Skin epidermis (tissue), 12 donors: Measurements from ENCODE around the gene PGLYRP3.

ENCODE experiments used
- H3K27ac ChIP-seq, 21 experiments: fragments of 200-600 bp; sonication (generic) in 11 of 21; one replicate each; pipeline ENCODE4 v1.5.0; 2020; ENCODE audit warnings: mild to moderate bottlenecking in 3 of 21, inconsistent platforms in 2 of 21, moderate library complexity in 2 of 21
- H3K4me3 ChIP-seq, 7 experiments: fragments of 200-600 bp; sonication (generic) in 2 of 7; one replicate each; pipeline ENCODE4 v1.5.0; 2020; ENCODE audit warnings: inconsistent platforms in 2 of 7, mild to moderate bottlenecking in 2 of 7, moderate library complexity in 1 of 7

PGLYRP3 gene

DNA sequence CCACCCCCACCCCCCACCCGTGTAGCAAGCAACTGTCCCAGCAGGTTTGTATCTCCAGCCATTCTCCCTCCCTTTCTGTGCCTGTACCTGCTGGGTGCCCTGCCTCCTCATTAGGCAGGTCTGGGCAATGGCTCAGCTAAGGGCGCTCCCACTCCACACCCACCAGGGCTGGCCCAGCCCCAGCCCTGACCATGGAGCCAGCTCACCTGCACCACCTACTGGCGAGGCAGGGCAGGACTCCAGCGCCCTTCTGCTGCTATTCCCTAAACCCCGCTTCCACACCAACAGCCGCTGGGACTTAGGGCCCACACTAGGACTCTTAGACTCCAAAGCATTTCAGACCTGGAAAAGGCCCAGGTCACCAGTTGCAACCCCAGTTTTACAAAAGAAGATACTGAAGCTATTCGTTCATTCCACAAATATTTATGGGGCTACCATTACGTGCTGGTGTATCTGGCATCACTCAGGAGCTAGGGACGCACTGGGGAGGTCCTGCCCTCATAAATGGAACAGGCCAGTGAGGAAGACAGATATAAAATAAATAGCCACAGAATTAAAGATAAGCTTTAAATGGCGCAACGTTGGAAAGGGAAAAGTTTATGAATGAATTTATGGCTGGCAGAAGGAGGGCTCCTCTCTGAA, 24.0 kb downstream of the PGLYRP3 start:
- H3K27ac ChIP-seq: peak overlapping the region in 11 of 21 experiments; percentile 28 to 89 (median 55)
- H3K4me3 ChIP-seq: no peak overlapping the region

DNA sequence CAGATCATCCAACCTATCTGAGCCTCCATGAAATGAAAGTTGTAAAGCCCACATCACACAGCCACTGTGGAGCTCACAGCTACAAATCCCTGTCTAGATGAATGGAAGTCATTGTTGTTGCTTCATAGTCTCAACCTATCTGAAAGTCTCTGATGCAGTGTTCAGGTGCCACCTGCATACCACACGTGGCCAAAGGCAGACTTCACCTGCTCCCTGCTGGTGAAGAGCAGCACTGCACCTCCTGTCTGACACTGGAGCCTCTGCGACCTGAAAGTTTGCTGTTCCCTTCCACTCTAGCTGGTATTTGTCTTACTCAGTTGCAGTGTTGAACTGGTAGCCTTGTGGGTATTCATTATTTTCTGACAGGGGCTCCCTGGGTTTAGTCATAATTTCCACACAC, 34.9 kb downstream of the PGLYRP3 start:
- Histone ChIP-seq H3K27ac (no peak overlapping the region), H3K4me3 (no peak overlapping the region)

DNA sequence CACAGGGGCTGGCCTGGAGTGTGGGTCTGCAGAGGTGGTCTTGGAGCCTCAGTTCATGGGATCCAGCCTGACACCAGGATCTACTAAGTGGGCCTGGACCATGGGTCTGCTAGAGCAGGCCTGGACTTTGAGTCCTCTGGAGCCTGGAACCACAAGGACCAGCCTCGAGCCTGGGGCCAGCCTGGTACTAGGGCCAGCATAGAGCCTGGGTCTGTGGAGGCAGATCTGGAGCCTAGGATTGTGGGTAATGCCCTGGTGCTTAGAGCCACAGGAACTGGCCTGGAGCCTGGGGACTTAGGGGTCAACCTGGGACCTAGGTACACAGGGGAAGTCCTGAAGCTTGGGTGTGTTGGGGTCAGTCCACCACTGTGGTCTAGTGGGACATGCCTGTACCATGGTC, 40.6 kb downstream of the PGLYRP3 start:
- Histone ChIP-seq H3K4me3 (no peak overlapping the region), H3K27ac (no peak overlapping the region)

DNA sequence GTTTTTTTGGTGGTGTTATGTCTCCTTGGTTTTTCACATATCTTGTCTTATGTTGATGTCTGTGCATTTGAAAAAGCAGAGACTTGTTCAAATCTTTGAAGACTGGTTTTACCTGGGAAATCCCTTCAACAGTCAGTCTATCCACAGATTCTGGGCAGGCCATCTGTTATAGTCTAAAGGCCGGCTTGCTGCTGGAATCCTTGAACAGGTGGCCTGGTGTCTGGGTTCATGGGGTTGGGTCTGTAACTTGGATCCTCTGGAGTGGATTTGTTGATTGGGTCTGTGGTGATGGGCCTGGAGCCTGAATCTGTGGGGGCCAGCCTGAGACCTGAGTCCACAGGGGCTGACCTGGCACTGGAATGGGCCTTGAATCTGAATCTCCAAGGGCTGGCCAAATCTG, 41.0 kb downstream of the PGLYRP3 start:
- Histone ChIP-seq H3K27ac (no peak overlapping the region), H3K4me3 (no peak overlapping the region)

DNA sequence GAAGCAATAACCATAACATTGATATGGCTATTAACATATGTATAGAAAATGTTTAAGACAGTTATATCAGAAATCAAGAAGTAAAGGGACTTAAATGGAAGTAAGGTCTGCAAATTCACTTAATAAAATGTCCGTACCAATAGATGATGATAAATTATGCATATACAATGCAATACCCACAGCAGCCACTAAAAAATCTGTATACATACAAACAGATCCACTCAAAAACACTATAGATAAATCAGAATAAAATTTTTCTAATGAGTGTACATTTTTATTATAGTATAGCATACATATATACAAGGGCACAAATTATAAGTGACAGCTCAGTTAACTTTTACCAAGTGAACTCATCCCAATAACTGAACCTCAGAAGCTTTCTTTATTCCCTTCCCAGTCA, 47.3 kb downstream of the PGLYRP3 start:
- no peak overlapping the region for H3K4me3 ChIP-seq
- no peak overlapping the region for H3K27ac ChIP-seq

DNA sequence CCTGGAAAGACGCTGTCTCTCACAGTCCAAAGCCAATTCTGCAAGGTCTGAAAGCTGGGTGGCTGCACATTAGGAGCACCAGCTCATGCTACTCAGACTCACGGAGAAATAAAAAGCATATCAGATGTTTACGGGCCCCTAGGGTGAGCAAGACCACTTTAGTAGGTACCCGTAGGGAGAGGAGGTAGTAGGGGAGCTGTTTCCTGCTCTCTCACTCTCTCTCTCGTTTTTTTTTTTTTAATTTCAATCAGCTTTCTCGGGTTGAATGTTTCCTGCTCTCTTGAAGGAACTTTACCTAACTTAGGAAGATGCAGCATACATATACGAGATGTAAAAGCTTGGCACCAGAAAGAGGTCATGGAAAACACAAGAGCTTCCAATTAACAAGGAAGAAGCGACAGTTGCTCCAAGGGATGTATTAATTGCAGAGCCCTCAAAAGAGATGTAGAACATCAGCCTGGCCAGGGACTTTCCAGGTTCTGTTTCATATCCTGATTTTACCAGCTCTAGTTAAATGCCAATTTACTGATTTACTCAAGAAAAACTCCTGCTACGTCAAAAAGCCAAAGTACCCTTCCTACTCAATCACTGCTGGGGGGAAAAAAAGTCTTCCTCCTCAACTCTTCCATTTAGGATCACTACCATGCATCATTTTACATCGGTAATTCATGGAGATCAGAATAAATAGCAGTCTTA, 50.1 kb downstream of the PGLYRP3 start:
- H3K27ac ChIP-seq: no peak overlapping the region
- H3K4me3 ChIP-seq: peak overlapping the region in 1 of 7 experiments; percentile 60

DNA sequence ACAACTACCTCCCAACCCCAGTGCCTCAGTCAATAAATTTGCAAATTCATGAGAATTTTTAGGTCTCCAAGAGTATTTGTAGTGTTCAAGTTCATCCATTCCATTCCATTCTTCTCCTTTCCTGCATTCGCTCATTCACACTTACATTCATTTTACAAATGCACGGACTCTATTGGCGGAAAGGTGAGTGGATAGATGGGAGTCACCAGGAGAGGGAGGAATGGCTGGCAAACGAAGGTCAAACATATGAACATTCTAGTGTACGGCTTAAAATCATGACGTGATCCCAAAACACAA, 50.7 kb downstream of the PGLYRP3 start:
- peak overlapping the region; percentile 36 to 60 (median 45) for H3K4me3 ChIP-seq
- peak overlapping the region in 4 of 21 experiments; percentile 12 to 59 (median 46) for H3K27ac ChIP-seq

DNA sequence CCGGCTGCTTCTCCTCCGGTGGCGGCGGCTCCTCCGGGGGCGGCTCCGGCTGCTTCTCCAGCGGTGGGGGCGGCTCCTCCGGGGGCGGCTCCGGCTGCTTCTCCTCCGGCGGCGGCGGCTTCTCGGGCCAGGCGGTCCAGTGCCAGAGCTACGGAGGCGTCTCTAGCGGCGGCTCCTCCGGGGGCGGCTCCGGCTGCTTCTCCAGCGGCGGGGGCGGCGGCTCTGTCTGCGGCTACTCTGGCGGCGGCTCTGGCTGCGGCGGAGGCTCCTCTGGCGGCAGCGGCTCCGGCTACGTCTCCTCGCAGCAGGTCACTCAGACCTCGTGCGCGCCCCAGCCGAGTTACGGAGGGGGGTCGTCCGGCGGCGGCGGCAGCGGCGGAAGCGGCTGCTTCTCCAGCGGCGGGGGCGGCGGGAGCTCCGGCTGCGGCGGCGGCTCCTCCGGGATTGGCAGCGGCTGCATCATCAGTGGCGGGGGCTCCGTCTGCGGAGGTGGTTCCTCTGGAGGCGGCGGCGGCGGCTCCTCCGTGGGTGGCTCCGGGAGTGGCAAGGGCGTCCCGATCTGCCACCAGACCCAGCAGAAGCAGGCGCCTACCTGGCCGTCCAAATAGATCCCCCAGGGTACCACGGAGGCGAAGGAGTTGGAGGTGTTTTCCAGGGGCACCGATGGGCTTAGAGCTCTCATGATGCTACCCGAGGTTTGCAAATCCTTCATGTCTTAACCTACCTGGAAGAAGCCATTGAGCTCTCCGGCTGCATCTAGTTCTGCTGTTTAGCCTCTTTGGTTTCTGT, 51.3 kb downstream of the PGLYRP3 start:
- peak overlapping the region in 12 of 21 experiments; percentile 6 to 63 (median 42) for H3K27ac ChIP-seq
- peak overlapping the region; percentile 36 to 60 (median 45) for H3K4me3 ChIP-seq

DNA sequence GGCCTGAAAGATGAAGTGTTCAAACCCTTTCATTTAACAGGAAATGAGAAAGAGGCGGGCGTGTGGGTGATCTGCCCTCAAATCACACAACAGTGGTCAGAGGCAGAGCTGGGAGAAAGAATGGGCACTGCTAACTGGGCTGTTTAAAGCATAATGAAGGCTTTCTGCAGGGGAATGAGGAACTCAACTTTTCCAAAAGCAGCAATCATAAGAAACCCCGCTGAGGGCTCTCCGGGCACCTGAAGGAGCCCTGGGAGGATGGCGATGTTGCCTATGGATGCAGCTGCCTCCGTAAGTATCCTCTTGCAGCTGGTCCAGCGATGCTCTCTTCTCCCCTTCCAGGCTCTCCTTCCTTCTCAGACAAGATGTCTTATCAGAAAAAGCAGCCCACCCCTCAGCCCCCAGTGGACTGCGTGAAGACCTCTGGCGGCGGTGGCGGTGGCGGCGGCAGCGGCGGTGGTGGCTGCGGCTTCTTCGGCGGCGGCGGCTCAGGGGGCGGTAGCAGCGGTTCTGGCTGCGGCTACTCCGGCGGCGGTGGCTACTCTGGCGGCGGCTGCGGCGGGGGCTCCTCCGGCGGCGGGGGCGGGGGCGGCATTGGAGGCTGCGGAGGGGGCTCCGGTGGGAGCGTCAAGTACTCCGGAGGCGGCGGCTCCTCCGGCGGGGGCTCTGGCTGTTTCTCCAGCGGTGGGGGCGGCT, 52.0 kb downstream of the PGLYRP3 start:
- peak overlapping the region in 10 of 21 experiments; percentile 6 to 63 (median 46) for H3K27ac ChIP-seq
- peak overlapping the region; percentile 36 to 60 (median 45) for H3K4me3 ChIP-seq

DNA sequence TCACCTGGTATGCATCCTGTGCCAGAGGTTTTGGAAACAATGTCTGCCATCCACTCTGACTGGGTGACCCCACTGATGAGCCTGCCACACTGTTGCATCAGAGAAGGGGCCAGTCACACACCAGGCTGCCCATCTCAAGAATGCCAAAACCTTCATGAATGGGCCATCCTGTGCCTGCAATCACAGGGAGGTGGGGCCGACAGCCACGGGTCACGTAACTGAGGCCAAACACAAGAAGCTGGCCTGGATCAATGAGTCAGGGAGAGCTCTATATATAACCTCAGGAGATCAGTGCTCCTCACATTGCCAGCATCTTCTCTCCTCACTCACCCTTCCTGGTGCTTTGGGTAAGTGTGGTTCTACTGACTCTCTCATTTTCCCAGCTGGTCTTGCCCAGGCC, 53.4 kb downstream of the PGLYRP3 start, which contains the start of gene LORICRIN:
LORICRIN (plus strand) TSS at position 301 of the 400 bp plus-strand sequence. CDS start 1,263 bp downstream, outside the sequence.
- Histone ChIP-seq H3K27ac (peak within 1 kb of the TSS in 2 of 21 experiments; percentile 12 to 37), H3K4me3 (no peak within 1 kb of the TSS)

DNA sequence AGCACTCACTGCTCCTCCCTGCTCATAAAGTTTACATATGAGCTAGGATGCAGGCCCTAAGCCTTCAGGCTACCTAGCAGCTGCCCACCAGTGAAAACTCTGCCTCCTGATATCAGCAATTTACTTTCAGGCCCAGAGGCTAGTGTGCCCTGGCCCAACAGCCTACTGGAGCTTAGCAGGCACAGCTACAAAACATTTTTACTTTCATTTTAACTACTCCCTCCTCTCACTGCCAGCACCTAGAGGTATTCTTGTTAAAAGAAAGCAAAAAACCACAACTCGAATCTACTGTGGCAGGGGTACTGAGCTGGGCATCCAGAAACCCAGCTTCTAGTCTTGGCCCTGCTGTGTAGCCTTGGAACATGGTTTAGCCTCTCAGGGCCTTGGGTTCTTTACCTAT, 59.1 kb downstream of the PGLYRP3 start:
- Histone ChIP-seq H3K4me3 (no peak overlapping the region), H3K27ac (peak overlapping the region in 2 of 21 experiments; percentile 30 to 31)

DNA sequence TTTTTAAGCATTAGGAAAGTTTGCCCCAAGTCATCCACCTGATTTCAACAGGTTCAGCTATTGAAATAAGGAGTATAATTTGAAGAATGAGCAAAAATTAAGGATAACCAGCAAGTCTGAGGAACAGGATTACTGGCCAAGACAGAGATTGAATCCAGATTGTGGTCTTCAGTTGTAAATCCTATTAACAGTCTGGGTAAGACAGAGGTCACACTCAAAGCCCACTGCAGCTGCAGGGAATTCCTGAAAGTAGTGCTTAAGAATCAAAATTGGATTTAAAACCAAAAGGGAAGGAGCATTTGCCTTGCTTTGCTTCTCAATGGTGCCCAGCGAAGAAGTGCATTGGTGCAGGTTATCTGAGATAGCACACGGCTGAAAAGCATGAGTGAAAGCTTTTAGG, 59.7 kb downstream of the PGLYRP3 start:
- Histone ChIP-seq H3K27ac (no peak overlapping the region), H3K4me3 (no peak overlapping the region)

DNA sequence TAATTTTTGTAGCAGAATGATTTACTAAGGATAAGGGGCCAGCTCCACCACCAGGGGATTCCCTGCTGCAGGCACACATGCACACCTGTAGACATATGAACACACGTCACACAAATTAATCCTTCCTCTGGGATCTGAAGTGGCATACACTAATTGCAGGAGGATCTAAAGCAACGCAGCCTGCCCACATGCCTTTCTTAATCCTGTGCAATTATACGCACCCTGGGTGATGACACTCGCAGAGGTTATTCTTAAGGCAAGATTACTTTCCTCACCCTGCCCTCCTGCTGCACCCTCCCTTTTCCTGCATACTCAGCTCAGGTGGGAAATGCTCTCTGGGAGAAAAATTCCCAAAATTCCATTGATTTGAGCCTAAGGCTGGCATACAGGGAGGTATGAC, 60.8 kb downstream of the PGLYRP3 start:
- Histone ChIP-seq H3K27ac (peak overlapping the region in 1 of 21 experiments; percentile 26), H3K4me3 (no peak overlapping the region)

DNA sequence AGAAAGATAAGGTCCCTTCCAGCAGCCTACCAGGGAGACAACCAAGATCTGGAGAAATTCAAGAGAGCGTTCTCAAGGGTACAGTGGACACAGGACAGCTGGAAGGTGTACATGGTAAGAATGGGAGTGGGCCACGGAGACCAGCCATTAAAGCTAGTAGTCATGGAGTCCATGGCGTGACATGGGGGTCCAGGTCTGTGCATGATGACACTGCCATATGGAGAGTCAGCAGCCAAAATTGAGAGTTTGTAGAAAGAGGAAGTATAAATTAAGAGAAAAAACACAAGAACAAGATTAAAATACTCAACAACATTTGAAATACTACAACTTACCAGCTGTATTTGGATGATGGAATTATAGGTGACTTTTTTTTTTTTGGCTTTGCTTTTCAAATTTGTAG, 61.2 kb downstream of the PGLYRP3 start:
- no peak overlapping the region for H3K4me3 ChIP-seq
- H3K27ac ChIP-seq: no peak overlapping the region

DNA sequence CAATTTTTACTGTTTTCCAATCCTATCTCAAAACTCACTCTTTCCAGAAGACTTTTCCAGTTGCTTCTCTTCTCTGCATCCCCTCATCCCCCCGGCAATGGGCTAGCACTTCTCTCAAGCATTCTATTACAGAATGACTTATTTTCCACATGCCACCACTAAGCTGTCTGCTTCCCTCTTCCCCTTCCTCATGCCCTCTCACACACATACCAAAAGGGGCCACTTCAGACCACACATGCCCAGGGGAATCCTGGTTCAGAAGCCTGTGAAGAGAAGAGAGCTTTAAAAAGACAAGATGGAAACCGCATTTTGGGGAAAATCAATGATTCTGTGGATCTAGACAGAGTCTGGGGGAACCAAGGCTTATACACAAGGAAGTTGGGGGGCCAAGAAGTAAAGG, 61.7 kb downstream of the PGLYRP3 start:
- Histone ChIP-seq H3K4me3 (no peak overlapping the region), H3K27ac (no peak overlapping the region)

DNA sequence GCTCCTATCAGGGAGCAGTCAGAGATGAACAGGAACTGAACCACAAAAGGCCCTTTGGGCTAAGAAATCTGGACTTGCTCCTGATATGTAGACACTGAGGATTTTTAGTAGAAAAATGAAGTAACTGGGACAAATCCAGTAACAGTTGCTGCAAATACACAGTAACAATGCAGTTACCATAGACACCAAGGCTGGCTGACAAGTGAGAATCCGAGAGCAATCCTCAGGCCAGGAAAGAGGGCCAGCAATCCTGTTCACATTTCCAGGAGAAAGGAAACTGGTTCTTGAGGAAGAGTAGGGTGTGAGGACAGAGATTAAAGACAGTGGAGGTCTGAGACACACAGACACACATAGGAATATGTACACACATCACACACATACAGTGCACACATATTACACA, 62.6 kb downstream of the PGLYRP3 start:
- H3K27ac ChIP-seq: no peak overlapping the region
- no peak overlapping the region for H3K4me3 ChIP-seq

DNA sequence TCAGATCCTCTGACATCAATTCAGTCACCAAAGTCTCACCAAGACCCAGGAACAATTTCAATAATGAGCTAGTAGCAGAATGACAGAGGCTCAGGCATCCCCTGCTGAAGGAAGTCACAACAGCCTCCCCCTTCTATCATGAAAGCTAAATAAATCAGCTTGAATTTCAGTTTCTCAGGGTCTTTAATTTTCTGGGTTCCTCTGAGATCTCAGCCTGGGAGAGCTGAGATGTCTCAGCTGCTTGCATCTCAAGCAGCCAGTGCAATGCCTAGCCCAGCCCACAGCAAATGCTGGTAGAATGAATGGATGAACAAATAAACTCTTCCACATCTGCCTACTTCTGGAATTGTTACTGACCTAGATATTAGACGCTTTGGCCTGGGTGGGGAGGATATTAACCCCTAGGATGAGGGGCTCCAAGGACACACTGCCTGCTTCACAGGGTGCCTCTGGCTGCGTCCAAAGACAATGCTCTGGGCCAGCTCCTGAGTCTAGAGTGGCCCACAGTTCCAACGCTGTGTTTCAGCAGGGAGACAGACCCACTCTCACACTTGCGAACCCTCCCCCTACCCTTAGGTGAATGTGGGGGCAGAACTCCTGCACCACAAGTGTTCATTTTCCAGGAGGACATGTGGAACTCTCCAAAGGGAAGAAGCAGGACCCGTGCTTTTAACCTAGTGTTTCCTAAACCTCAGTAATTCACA, 64.4 kb downstream of the PGLYRP3 start:
- no peak overlapping the region for H3K4me3 ChIP-seq

More for the DNA sequence above, 64.4 kb downstream of the PGLYRP3 start:
- no peak overlapping the region for H3K27ac ChIP-seq
